Hematopoietic multipotent progenitor cell treated with erythropoietin and hydrocortisone succinate and interleukin-3 and kit ligand, for 4 days (in vitro differentiated cells): ENCODE measurements around the gene ANKRD10.

Source experiments
- DNase-seq: peaks from one replicate; pipeline ENCODE4 v3.0.0-alpha.2; 2015

The ANKRD10 gene

GRCh38 chr13:110944968-110945927, 30.4 kb upstream of the ANKRD10 start:
- no peak for DNase-seq

- peak; percentile 62 for DNase-seq
Observed at GRCh38 chr13:110944121-110944967, 29.5 kb upstream of the ANKRD10 start.

- no peak for DNase-seq
Observed at GRCh38 chr13:110942248-110942981, 27.5 kb upstream of the ANKRD10 start.

- DNase-seq, result no peak
Observed at GRCh38 chr13:110938662-110939421, 24.0 kb upstream of the ANKRD10 start.

- no peak for DNase-seq
Observed at GRCh38 chr13:110937511-110938285, 22.8 kb upstream of the ANKRD10 start.

GRCh38 chr13:110936519-110936918, 21.6 kb upstream of the ANKRD10 start:
- no peak for DNase-seq

DNA sequence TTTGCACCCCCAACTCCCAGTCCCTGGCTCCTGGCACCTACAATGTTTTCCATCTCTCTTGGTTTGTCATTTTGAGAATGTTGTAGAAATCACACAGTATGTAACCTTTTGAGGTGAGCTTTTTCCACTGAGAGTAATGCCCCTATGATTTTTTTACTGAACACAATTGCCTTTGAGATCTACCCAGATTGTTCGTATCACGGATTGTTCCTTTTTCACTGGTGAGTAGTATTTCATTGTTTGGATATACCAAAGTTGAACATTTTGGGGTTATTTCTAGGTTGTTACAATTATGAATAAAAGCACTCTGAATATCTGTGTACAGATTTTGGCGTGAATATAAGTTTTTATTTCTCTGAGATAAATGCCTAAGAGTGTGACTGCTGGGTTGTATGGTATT, 17.7 kb upstream of the ANKRD10 start:
- DNase-seq, result no peak

- no peak for DNase-seq
Observed at GRCh38 chr13:110929104-110929777, 14.4 kb upstream of the ANKRD10 start.

GRCh38 chr13:110925023-110925612, 10.2 kb upstream of the ANKRD10 start:
- DNase-seq, result peak; percentile 68

DNA sequence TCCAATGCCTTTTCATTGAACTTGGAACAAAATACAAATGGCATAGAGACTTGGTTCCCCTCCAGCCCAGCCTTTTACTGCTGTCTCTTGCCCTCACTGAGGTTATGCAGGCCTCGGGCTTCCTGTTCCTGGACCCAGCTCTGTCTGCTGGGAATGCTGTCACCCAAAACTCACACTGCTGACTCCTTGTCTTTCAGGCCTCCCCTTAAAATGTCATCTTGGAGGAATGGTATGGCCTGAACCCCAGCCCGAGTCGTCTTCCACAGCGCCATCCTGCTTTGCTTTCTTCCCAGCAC, 9.7 kb upstream of the ANKRD10 start:
- no peak for DNase-seq

DNA sequence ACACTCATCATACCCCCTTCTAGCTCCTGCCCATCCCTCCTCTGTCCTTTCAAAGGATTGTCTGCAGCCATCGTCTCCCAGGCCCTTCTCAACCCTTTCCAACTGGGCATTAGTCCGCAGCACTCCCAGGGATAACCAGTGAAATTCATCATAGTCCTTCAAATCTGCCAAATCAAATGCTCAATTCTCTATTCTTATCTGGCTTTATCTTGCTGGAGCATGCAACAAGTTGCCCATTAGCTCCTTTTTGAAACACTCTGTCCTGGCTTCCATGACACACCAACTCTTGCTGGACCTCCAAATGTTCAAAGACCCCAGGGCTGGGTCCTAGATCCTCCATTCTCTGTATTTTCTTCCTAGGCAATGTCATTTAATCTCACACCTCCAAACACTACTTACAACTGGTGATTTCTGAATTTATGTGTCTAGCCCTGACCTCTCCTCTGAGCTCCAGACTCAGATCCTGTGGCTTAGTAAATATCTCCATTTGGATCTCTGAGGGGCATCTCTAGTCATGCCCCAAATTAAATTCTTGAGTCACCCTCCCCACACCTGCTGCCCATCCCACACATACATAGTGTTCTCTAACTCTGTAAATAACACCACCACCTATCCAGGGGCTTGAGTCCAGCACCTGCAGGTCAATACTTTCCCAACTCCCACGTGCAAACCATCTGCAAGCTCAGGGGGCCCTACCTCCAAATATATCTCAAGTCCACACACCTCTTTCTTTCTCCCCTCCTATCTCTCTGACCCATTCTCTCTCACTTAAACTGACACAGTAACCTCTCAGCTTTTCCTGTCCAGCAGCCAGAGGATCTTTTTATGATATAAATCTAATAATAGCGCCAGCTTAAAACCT, 9.1 kb upstream of the ANKRD10 start:
- DNase-seq, result no peak

GRCh38 chr13:110923086-110923485, 8.2 kb upstream of the ANKRD10 start:
- DNase-seq, result no peak

- no peak for DNase-seq
Observed at GRCh38 chr13:110922506-110922905, 7.6 kb upstream of the ANKRD10 start.

- DNase-seq, result no peak
Observed at GRCh38 chr13:110921695-110922094, 6.8 kb upstream of the ANKRD10 start.

- DNase-seq, result no peak
Observed at GRCh38 chr13:110921209-110921608, 6.3 kb upstream of the ANKRD10 start.

DNA sequence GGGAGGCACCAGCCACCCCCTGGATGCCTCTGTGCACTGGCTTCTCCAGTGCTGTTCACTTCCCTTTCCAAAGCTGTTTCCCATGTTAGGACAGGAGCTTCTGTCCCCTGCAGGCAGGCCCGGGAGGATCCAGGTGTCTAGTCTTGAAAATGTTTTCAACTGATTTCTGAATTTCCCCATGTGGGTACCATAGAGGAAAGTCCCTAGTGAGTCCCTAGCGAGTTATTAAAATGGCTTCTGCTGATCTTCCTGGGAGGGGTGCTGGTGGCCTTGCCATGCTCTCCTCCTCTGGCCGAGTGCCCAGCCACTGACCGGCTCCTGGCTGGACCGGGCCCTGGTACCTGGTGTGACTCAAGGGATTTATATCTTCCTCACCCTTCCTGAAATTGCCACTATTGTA, 5.2 kb upstream of the ANKRD10 start:
- DNase-seq, result no peak

- DNase-seq, result peak; percentile 49
Observed at GRCh38 chr13:110916301-110917142, 1.7 kb upstream of the ANKRD10 start.

DNA sequence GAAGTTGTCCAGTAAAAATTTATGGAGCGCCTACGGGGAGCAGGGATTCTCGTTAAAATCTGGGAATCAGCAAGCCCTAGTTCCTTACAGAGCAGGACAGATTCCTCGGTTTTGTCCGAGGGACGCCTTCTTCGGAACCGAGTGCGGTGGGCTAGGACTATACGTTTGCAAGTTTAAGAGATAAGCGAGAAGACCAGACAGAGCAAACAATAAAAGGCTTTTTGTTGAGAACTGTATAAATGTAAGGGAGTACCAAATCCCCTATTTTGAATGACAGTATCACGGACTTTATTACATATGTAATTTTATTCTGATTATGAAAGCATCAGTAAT, 971 bp upstream of the ANKRD10 start:
- DNase-seq, result no peak
